Thyroid gland (tissue), 4 donors: ENCODE measurements around the gene SIRPA. TPM values are rescaled to one million over a fixed set of nuclear protein-coding genes. Genes with fewer than 3 reads are reported as not detected.

ENCODE experiments used
- DNase-seq, 2 donors: peaks; one replicate each; pipeline ENCODE4 v3.0.0-alpha.2; 2019
- H3K27ac ChIP-seq, 3 donors: fragments of 200-600 bp; sonication (generic); 1 replicate in 2 of 3; 2 replicates in 1 of 3; pipeline ENCODE4 v1.5.1; 2016 to 2019; ENCODE audit warnings: mild to moderate bottlenecking in 1 of 3, moderate library complexity in 1 of 3
- H3K27me3 ChIP-seq: fragments of 200-600 bp; sonication (generic); one replicate; pipeline ENCODE4 v1.5.1; 2019
- H3K36me3 ChIP-seq, 2 donors: fragments of 200-600 bp; sonication (generic); one replicate each; pipeline ENCODE4 v1.5.1; 2016 to 2019
- H3K4me1 ChIP-seq, 2 donors: fragments of 200-600 bp; sonication (generic); one replicate each; pipeline ENCODE4 v1.5.1; 2017 to 2019
- H3K4me3 ChIP-seq, 3 donors: fragments of 200-600 bp; sonication (generic); replicated peaks in 1 of 3; 1 replicate in 2 of 3; 2 replicates in 1 of 3; pipeline ENCODE4 v1.5.1; 2016; ENCODE audit warnings: mild to moderate bottlenecking in 1 of 3
- H3K9me3 ChIP-seq: fragments of 200-600 bp; sonication (generic); one replicate; pipeline ENCODE4 v1.5.1; 2017
- CTCF ChIP-seq, 6 experiments: fragments of 200-600 bp in 3 of 6; fragments of 450-650 bp in 3 of 6; sonication (generic) in 3 of 6; IDR thresholded peaks; one replicate each; pipeline ENCODE4 v1.5.1; 2016 to 2019; ENCODE audit warnings: antibody characterized with exemption in 6 of 6, mild to moderate bottlenecking in 2 of 6, inconsistent platforms in 1 of 6, moderate library complexity in 1 of 6
- POLR2A ChIP-seq, 2 donors: fragments of 450-650 bp; IDR thresholded peaks; one replicate each; pipeline ENCODE4 v1.6.1; 2017; ENCODE audit warnings: antibody characterized with exemption in 2 of 2, mild to moderate bottlenecking in 2 of 2, moderate library complexity in 1 of 2
- WGBS, 2 donors: methylation state at CpG; one replicate each; pipeline ENCODE4 v1.1.5; 2017; 5-methylcytosine and 5-hydroxymethylcytosine counted together
- intact Hi-C: fragments of 100-400 bp; cut with DNase I; formaldehyde crosslinking; loops from one replicate; pipeline ENCODE4 v1.15.1; 2023
- total RNA-seq, 4 donors: library from RNA; depleted of rRNA; stranded (reverse); fragments of >200 nt; gene quantifications; one replicate each; pipeline ENCODE4 v1.2.3, GENCODE V29; 2016

The SIRPA gene
- total RNA-seq, 4 donors from 2014 or later = 14.1 to 35.1 (median 25.4) TPM

- Histone ChIP-seq H3K27ac (no peak overlapping the region), H3K4me1 (no peaks in the 10 kb centered on the region), H3K9me3 (no peaks in the 10 kb centered on the region), H3K4me3 (no peak overlapping the region), H3K36me3 (no peaks in the 10 kb centered on the region), H3K27me3 (no peaks in the 10 kb centered on the region)
- intact Hi-C loops = no loop called here
- DNase-seq = no peak
- WGBS, 2 donors = 78 to 93% methylated on average over 4 of the region's 4 CpGs
- TF ChIP-seq POLR2A (IDR thresholded peaks at IDR 0.05) (no peak), CTCF (IDR thresholded peaks at IDR 0.05) (no peak)
Measured at GRCh38 chr20:1885254-1885653, 10.0 kb upstream of the SIRPA start.

- H3K4me3 ChIP-seq = no peak overlapping the region
- no peaks in the 10 kb centered on the region for H3K36me3 ChIP-seq
- no peak overlapping the region for H3K27ac ChIP-seq
- H3K9me3 ChIP-seq = no peaks in the 10 kb centered on the region
- no peaks in the 10 kb centered on the region for H3K27me3 ChIP-seq
- TF ChIP-seq POLR2A (IDR thresholded peaks at IDR 0.05) (no peak), CTCF (IDR thresholded peaks at IDR 0.05) (no peak)
- intact Hi-C loops = no loop called here
- WGBS, 2 donors = 81 to 82% methylated on average over 8 to 9 of the region's 9 CpGs
- DNase-seq = no peak
- H3K4me1 ChIP-seq = no peaks in the 10 kb centered on the region
Measured at GRCh38 chr20:1885940-1886693, 9.1 kb upstream of the SIRPA start.

- DNase-seq = peak in 1 of 2 donors; percentile 17
- intact Hi-C loops = no loop called here
- H3K4me3 ChIP-seq = no peak overlapping the region
- TF ChIP-seq CTCF (IDR thresholded peaks at IDR 0.05) (no peak), POLR2A (IDR thresholded peaks at IDR 0.05) (no peak)
- WGBS, 2 donors = 45 to 63% methylated on average over 5 of the region's 5 CpGs
- H3K27ac ChIP-seq = no peak overlapping the region
- no peaks in the 10 kb centered on the region for H3K27me3 ChIP-seq
- H3K9me3 ChIP-seq = no peaks in the 10 kb centered on the region
- no peaks in the 10 kb centered on the region for H3K36me3 ChIP-seq
- no peaks in the 10 kb centered on the region for H3K4me1 ChIP-seq
Measured at GRCh38 chr20:1887321-1887720, 7.9 kb upstream of the SIRPA start.

- Histone ChIP-seq H3K4me1 (no peaks in the 10 kb centered on the region), H3K36me3 (no peaks in the 10 kb centered on the region), H3K4me3 (no peak overlapping the region), H3K9me3 (no peaks in the 10 kb centered on the region), H3K27me3 (no peaks in the 10 kb centered on the region), H3K27ac (no peak overlapping the region)
- 89 to 90% methylated on average over 2 of the region's 2 CpGs for WGBS, 2 donors
- intact Hi-C loops = no loop called here
- TF ChIP-seq CTCF (IDR thresholded peaks at IDR 0.05) (no peak), POLR2A (IDR thresholded peaks at IDR 0.05) (no peak)
- DNase-seq = no peak
Measured at GRCh38 chr20:1887756-1888155, 7.5 kb upstream of the SIRPA start.

- no peak overlapping the region for H3K4me3 ChIP-seq
- DNase-seq = no peak
- TF ChIP-seq CTCF (IDR thresholded peaks at IDR 0.05) (no peak), POLR2A (IDR thresholded peaks at IDR 0.05) (no peak)
Measured at GRCh38 chr20:1888796-1889463, 6.3 kb upstream of the SIRPA start.

More at GRCh38 chr20:1888796-1889463, 6.3 kb upstream of the SIRPA start:
- Histone ChIP-seq H3K36me3 (no peaks in the 10 kb centered on the region), H3K27ac (no peak overlapping the region), H3K4me1 (peaks cover 3% of the 10 kb centered on the region in 2 donors), H3K27me3 (no peaks in the 10 kb centered on the region), H3K9me3 (no peaks in the 10 kb centered on the region)
- intact Hi-C loops = no loop called here
- WGBS, 2 donors = 53 to 74% methylated on average over 4 to 7 of the region's 7 CpGs
